Mesothelial cell of epicardium (in vitro differentiated cells): ENCODE results near the gene THEMIS. TPM values are rescaled to one million over a fixed set of nuclear protein-coding genes. Genes with fewer than 3 reads are reported as not detected.
"Not testable (repeated sequence)": the region's sequence is repeated elsewhere in the genome, so short reads cannot be mapped to it uniquely, and the experiment has no call there.

Experiments used
- DNase-seq, 2 experiments: peaks; one replicate each; pipeline ENCODE4 v3.0.0; 2021; ENCODE audit warnings: low spot score in 2 of 2; ENCODE audit not compliant: unreplicated experiment in 2 of 2
- H3K27ac Mint-ChIP-seq: 2 replicates; pipeline ENCODE4 v1.8.0; 2021; ENCODE audit warnings: mixed read lengths
- H3K27me3 Mint-ChIP-seq: 2 replicates; pipeline ENCODE4 v1.8.0; 2021; ENCODE audit warnings: low read depth, mixed read lengths
- H3K36me3 Mint-ChIP-seq: 2 replicates; pipeline ENCODE4 v1.8.0; 2021; ENCODE audit warnings: mixed read lengths
- H3K4me1 Mint-ChIP-seq: 2 replicates; pipeline ENCODE4 v1.8.0; 2021; ENCODE audit warnings: mixed read lengths
- H3K4me3 Mint-ChIP-seq: 2 replicates; pipeline ENCODE4 v1.8.0; 2021; ENCODE audit warnings: mild to moderate bottlenecking, moderate library complexity, mixed read lengths
- H3K9me3 Mint-ChIP-seq: 2 replicates; pipeline ENCODE4 v1.8.0; 2021; ENCODE audit warnings: mixed read lengths
- total RNA-seq: library from RNA; stranded (reverse); gene quantifications from 3 replicates; pipeline ENCODE4 v1.2.1, GENCODE V29; 2021
- TF ChIP-seq, protein P1 (sequence below): fragments of 200-600 bp; sonication (generic); IDR thresholded peaks from one replicate; pipeline ENCODE4 v1.5.0; 2021; ENCODE audit warnings: antibody characterized with exemption; ENCODE audit not compliant: unreplicated experiment

Gene THEMIS
- total RNA-seq, 1 donor from 2014 or later, result not detected

DNA sequence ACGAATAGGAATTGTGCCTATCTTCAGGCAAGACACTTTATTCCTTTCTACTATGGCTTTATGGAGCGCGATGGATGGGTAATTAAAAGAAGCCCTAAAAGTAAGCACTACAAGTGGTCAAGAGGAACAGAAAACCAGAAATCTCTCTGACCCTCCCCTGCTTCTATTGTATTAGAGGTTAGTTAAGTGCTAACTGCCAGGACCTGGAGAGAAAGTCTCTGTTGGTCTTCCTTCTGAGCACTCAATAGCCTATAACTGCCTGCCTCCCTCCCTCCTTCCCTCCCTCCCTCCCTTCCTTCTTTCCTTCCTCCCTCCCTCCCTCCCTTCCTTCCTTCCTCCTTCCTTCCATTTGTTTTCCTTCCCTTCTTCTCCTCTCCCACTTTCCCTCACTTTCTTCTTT is 190.2 kb downstream of the THEMIS start:
- TF ChIP-seq, protein P1, sequence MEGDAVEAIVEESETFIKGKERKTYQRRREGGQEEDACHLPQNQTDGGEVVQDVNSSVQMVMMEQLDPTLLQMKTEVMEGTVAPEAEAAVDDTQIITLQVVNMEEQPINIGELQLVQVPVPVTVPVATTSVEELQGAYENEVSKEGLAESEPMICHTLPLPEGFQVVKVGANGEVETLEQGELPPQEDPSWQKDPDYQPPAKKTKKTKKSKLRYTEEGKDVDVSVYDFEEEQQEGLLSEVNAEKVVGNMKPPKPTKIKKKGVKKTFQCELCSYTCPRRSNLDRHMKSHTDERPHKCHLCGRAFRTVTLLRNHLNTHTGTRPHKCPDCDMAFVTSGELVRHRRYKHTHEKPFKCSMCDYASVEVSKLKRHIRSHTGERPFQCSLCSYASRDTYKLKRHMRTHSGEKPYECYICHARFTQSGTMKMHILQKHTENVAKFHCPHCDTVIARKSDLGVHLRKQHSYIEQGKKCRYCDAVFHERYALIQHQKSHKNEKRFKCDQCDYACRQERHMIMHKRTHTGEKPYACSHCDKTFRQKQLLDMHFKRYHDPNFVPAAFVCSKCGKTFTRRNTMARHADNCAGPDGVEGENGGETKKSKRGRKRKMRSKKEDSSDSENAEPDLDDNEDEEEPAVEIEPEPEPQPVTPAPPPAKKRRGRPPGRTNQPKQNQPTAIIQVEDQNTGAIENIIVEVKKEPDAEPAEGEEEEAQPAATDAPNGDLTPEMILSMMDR, result no peak
- no peaks in the 10 kb centered on the region for H3K9me3 Mint-ChIP-seq
- no peak for DNase-seq
- H3K27me3 Mint-ChIP-seq, result peaks cover 29% of the 10 kb centered on the region
- no peak overlapping the region for H3K4me3 Mint-ChIP-seq
- H3K4me1 Mint-ChIP-seq, result peaks cover 16% of the 10 kb centered on the region
- H3K27ac Mint-ChIP-seq, result no peak overlapping the region
- no peaks in the 10 kb centered on the region for H3K36me3 Mint-ChIP-seq

- no peak overlapping the region for H3K4me3 Mint-ChIP-seq
- peaks cover 7% of the 10 kb centered on the region for H3K9me3 Mint-ChIP-seq
- H3K36me3 Mint-ChIP-seq, result peaks cover 1% of the 10 kb centered on the region
- peaks cover 4% of the 10 kb centered on the region for H3K4me1 Mint-ChIP-seq
- TF ChIP-seq, protein P1, result no peak
- no peak overlapping the region for H3K27ac Mint-ChIP-seq
- DNase-seq, result no peak
- H3K27me3 Mint-ChIP-seq, result peaks cover 12% of the 10 kb centered on the region
Measured at GRCh38 chr6:127706216-127706615, 194.6 kb downstream of the THEMIS start.

GRCh38 chr6:127695108-127695507 is 205.8 kb downstream of the THEMIS start:
- H3K4me1 Mint-ChIP-seq, result no peaks in the 10 kb centered on the region
- H3K27me3 Mint-ChIP-seq, result peaks cover 10% of the 10 kb centered on the region
- no peaks in the 10 kb centered on the region for H3K9me3 Mint-ChIP-seq
- no peaks in the 10 kb centered on the region for H3K36me3 Mint-ChIP-seq
- DNase-seq, result no peak
- no peak overlapping the region for H3K27ac Mint-ChIP-seq
- TF ChIP-seq, protein P1, result no peak
- no peak overlapping the region for H3K4me3 Mint-ChIP-seq

- Mint-ChIP-seq H3K9me3 (peaks cover 12% of the 10 kb centered on the region), H3K4me1 (peaks cover under 1% of the 10 kb centered on the region), H3K4me3 (no peak overlapping the region), H3K27me3 (peaks cover 10% of the 10 kb centered on the region), H3K27ac (no peak overlapping the region), H3K36me3 (no peaks in the 10 kb centered on the region)
- no peak for DNase-seq
- TF ChIP-seq, protein P1, result no peak
Measured at GRCh38 chr6:127691146-127691545, 209.7 kb downstream of the THEMIS start.

DNA sequence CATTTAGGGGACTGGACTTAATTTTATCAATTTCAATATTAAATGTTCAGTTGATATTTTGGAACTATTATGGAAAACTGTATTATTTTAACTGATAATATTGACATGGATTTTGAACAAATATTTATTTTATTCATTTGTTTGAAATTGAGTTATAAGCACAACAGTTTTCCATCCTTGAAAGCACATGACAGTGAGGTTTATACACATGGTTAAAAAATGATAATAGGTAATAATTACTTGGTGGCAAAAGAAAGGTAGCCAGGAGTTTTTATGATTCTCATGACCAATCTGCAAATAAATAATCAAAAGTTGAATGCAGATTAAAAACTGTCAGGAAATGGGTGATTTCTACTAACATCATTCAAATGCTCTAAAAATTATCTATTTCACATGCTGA is 210.3 kb downstream of the THEMIS start:
- DNase-seq, result no peak
- no peaks in the 10 kb centered on the region for H3K36me3 Mint-ChIP-seq
- H3K9me3 Mint-ChIP-seq, result peaks cover 12% of the 10 kb centered on the region
- TF ChIP-seq, protein P1, result no peak
- H3K27me3 Mint-ChIP-seq, result peaks cover 10% of the 10 kb centered on the region
- no peak overlapping the region for H3K27ac Mint-ChIP-seq
- H3K4me1 Mint-ChIP-seq, result peaks cover 1% of the 10 kb centered on the region
- no peak overlapping the region for H3K4me3 Mint-ChIP-seq

GRCh38 chr6:127690092-127690491 is 210.8 kb downstream of the THEMIS start:
- Mint-ChIP-seq H3K27me3 (peaks cover 10% of the 10 kb centered on the region), H3K4me3 (no peak overlapping the region), H3K27ac (no peak overlapping the region), H3K4me1 (peaks cover 1% of the 10 kb centered on the region), H3K9me3 (peaks cover 12% of the 10 kb centered on the region), H3K36me3 (no peaks in the 10 kb centered on the region)
- TF ChIP-seq, protein P1, result peak; percentile 21
- no peak for DNase-seq

- peaks cover 24% of the 10 kb centered on the region for H3K27me3 Mint-ChIP-seq
- H3K4me1 Mint-ChIP-seq, H3K36me3 Mint-ChIP-seq, H3K27ac Mint-ChIP-seq, H3K4me3 Mint-ChIP-seq, DNase-seq: not testable (repeated sequence)
- H3K9me3 Mint-ChIP-seq, result peaks cover 12% of the 10 kb centered on the region
Measured at GRCh38 chr6:127687490-127687889, 213.4 kb downstream of the THEMIS start.
